Neuronal stem cell (in vitro differentiated cells): ENCODE results near the gene GOLGA8J.

Source experiments
- DNase-seq: peaks from one replicate; pipeline ENCODE4 v3.0.0-alpha.2; 2013; ENCODE audit warnings: low spot score
- H2AFZ ChIP-seq: one replicate; pipeline ENCODE4 v1.6.1; 2013; ENCODE audit warnings: mild to moderate bottlenecking, low read length, inconsistent platforms
- H2AK5ac ChIP-seq: 2 replicates; pipeline ENCODE4 v1.6.1; 2013; ENCODE audit warnings: low read depth, mild to moderate bottlenecking, inconsistent platforms, low read length, moderate library complexity, mixed read lengths
- H2BK120ac ChIP-seq: 2 replicates; pipeline ENCODE4 v1.6.1; 2013; ENCODE audit warnings: low read depth, mild to moderate bottlenecking, inconsistent platforms, low read length, moderate library complexity, mixed read lengths
- H2BK12ac ChIP-seq: one replicate; pipeline ENCODE4 v1.6.1; 2013; ENCODE audit warnings: low read length, inconsistent platforms
- H2BK15ac ChIP-seq: 2 replicates; pipeline ENCODE4 v1.6.1; 2013; ENCODE audit warnings: mild to moderate bottlenecking, low read length, inconsistent platforms, mixed read lengths
- H2BK5ac ChIP-seq: one replicate; pipeline ENCODE4 v1.6.1; 2013; ENCODE audit warnings: inconsistent platforms, mild to moderate bottlenecking, low read length, moderate library complexity
- H3K14ac ChIP-seq: one replicate; pipeline ENCODE4 v1.6.1; 2013; ENCODE audit warnings: low read length, inconsistent platforms
- H3K18ac ChIP-seq: 2 replicates; pipeline ENCODE4 v1.6.1; 2013; ENCODE audit warnings: low read length, inconsistent platforms
- H3K23ac ChIP-seq: 2 replicates; pipeline ENCODE4 v1.6.1; 2013; ENCODE audit warnings: low read depth, mild to moderate bottlenecking, mixed read lengths, low read length, inconsistent platforms; ENCODE audit not compliant: poor library complexity
- H3K27ac ChIP-seq: replicated peaks from 3 replicates; pipeline ENCODE4 v1.5.1; 2013; ENCODE audit warnings: low read length, inconsistent platforms
- H3K27me3 ChIP-seq, 3 experiments: 2 replicates each; pipeline ENCODE4 v1.6.1; 2013; ENCODE audit warnings: low read length in 3 of 3, mild to moderate bottlenecking in 2 of 3, inconsistent platforms in 1 of 3, low read depth in 1 of 3, mixed read lengths in 1 of 3, moderate library complexity in 1 of 3; ENCODE audit not compliant: control insufficient read depth in 3 of 3, insufficient read depth in 3 of 3
- H3K36me3 ChIP-seq, 2 donors: replicated peaks in 1 of 2; 2 replicates each; pipeline ENCODE4 v1.6.1; 2013; ENCODE audit warnings: low read length in 2 of 2; ENCODE audit not compliant: control insufficient read depth in 2 of 2, insufficient read depth in 2 of 2
- H3K4ac ChIP-seq: 2 replicates; pipeline ENCODE4 v1.6.1; 2013; ENCODE audit warnings: inconsistent platforms, mild to moderate bottlenecking, low read length, moderate library complexity
- H3K4me1 ChIP-seq, 2 donors: 1 replicate in 1 of 2; 2 replicates in 1 of 2; pipeline ENCODE4 v1.6.1; 2013; ENCODE audit warnings: low read length in 2 of 2, low read depth in 1 of 2; ENCODE audit not compliant: control insufficient read depth in 2 of 2, insufficient read depth in 1 of 2
- H3K4me2 ChIP-seq: one replicate; pipeline ENCODE4 v1.6.1; 2013; ENCODE audit warnings: mild to moderate bottlenecking, low read length, inconsistent platforms; ENCODE audit not compliant: insufficient read depth, poor library complexity, severe bottlenecking
- H3K4me3 ChIP-seq, 2 donors: 2 replicates each; pipeline ENCODE4 v1.5.1; 2013; ENCODE audit warnings: low read length in 2 of 2, mild to moderate bottlenecking in 2 of 2, inconsistent platforms in 1 of 2, moderate library complexity in 1 of 2
- H3K79me1 ChIP-seq: one replicate; pipeline ENCODE4 v1.6.1; 2013; ENCODE audit warnings: low read depth, mild to moderate bottlenecking, inconsistent platforms, low read length, moderate library complexity
- H3K9ac ChIP-seq: one replicate; pipeline ENCODE4 v1.6.1; 2013; ENCODE audit warnings: mild to moderate bottlenecking, low read depth, low read length, inconsistent platforms; ENCODE audit not compliant: poor library complexity
- H3K9me3 ChIP-seq, 2 donors: replicated peaks in 1 of 2; 2 replicates each; pipeline versions ENCODE3 to v1.6.1; 2013; ENCODE audit warnings: low read length in 2 of 2, mild to moderate bottlenecking in 2 of 2, inconsistent platforms in 1 of 2, low read depth in 1 of 2, mixed read lengths in 1 of 2, moderate library complexity in 1 of 2; ENCODE audit not compliant: control insufficient read depth in 2 of 2, insufficient read depth in 1 of 2
- H4K8ac ChIP-seq: one replicate; pipeline ENCODE4 v1.6.1; 2013; ENCODE audit warnings: low read depth, mild to moderate bottlenecking, inconsistent platforms, low read length, moderate library complexity
- H4K91ac ChIP-seq: one replicate; pipeline ENCODE4 v1.6.1; 2013; ENCODE audit warnings: low read length, low read depth, mild to moderate bottlenecking, inconsistent platforms; ENCODE audit not compliant: poor library complexity
- WGBS, 2 donors: extraction: QIAGEN DNeasy Blood & Tissue Kit; methylation state at CpG; one replicate each; pipeline ENCODE4 v1.1.7; 2013; ENCODE audit warnings: missing lambda C conversion rate in 2 of 2, mixed read lengths in 1 of 2; ENCODE audit not compliant: insufficient read length in 2 of 2, insufficient replicate concordance in 1 of 2; ENCODE audit errors: extremely low coverage in 2 of 2; 5-methylcytosine and 5-hydroxymethylcytosine counted together

GOLGA8J gene

GRCh38 chr15:30063835-30064546 lies 18.8 kb upstream of the GOLGA8J start:
- no peak overlapping the region for H2BK5ac ChIP-seq
- peaks cover 0 to 2% of the 10 kb centered on the region in 2 donors for H3K4me1 ChIP-seq
- H3K23ac ChIP-seq: no peak overlapping the region
- no CpG with 5 or more reads among the region's 2 CpGs for WGBS, 2 donors
- no peak overlapping the region for H3K18ac ChIP-seq
- H4K8ac ChIP-seq: no peak overlapping the region
- H3K14ac ChIP-seq: no peak overlapping the region
- no peak overlapping the region for H3K4me3 ChIP-seq
- peaks cover 0 to 7% (median 0%) of the 10 kb centered on the region in 3 experiments for H3K27me3 ChIP-seq
- H2BK12ac ChIP-seq: no peak overlapping the region
- H3K4me2 ChIP-seq: no peak overlapping the region
- H3K9me3 ChIP-seq: no peaks in the 10 kb centered on the region
- H3K27ac ChIP-seq: no peak overlapping the region
- H3K9ac ChIP-seq: no peak overlapping the region
- no peak overlapping the region for H2BK15ac ChIP-seq
- DNase-seq: no peak
- no peak overlapping the region for H2BK120ac ChIP-seq
- no peak overlapping the region for H2AFZ ChIP-seq
- H3K79me1 ChIP-seq: no peaks in the 10 kb centered on the region
- H2AK5ac ChIP-seq: no peak overlapping the region
- no peaks in the 10 kb centered on the region for H3K36me3 ChIP-seq
- no peak overlapping the region for H3K4ac ChIP-seq
- no peak overlapping the region for H4K91ac ChIP-seq

DNA sequence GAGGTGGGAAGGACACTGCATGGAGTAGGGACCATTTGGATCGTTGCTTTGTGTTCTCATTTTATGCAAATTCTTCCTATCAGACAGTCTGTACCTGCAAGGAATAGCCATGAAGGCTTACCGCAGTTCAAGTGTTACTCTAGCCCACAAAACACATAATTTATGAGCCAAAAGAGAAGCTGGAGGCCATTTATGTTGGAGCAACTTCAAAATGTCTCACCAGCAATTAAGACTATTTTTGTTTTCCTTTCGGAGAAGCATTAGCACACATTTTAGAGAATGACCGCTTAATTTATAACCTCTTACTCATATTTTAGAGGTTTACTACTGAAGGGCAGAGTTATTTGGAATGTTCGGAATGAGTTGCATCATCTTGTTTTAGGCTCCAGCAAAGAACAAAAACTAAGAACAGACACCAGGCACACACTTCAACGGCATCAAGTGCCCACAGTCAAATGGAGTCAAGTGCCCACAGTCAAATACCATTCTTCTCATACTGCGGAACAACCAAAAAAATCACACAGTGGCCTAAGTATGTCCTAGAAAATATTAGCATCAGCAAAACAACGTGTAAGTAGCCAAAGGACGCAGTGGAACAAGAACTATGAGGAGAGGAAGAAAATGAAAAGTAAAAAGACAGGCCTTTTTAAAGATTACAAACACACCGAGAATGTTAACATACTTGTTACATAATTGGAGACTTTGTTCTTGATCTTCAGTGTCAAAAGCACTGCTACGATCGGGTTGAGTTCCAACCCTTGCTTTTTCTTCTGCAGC lies 17.5 kb upstream of the GOLGA8J start:
- Histone ChIP-seq H2BK5ac (no peak overlapping the region), H3K9ac (no peak overlapping the region), H3K9me3 (no peaks in the 10 kb centered on the region), H3K4me3 (no peak overlapping the region), H4K8ac (no peak overlapping the region), H2BK12ac (no peak overlapping the region), H2BK120ac (no peak overlapping the region), H3K23ac (no peak overlapping the region), H3K4me2 (no peak overlapping the region), H2AFZ (no peak overlapping the region), H3K36me3 (no peaks in the 10 kb centered on the region), H3K4ac (no peak overlapping the region), H2BK15ac (no peak overlapping the region), H2AK5ac (no peak overlapping the region), H3K14ac (no peak overlapping the region), H3K27ac (no peak overlapping the region), H3K27me3 (no peaks in the 10 kb centered on the region), H3K79me1 (no peaks in the 10 kb centered on the region), H4K91ac (no peak overlapping the region), H3K18ac (no peak overlapping the region), H3K4me1 (peaks cover 0 to 2% of the 10 kb centered on the region in 2 donors)
- WGBS, 2 donors: no CpG with 5 or more reads among the region's 12 CpGs
- DNase-seq: no peak

DNA sequence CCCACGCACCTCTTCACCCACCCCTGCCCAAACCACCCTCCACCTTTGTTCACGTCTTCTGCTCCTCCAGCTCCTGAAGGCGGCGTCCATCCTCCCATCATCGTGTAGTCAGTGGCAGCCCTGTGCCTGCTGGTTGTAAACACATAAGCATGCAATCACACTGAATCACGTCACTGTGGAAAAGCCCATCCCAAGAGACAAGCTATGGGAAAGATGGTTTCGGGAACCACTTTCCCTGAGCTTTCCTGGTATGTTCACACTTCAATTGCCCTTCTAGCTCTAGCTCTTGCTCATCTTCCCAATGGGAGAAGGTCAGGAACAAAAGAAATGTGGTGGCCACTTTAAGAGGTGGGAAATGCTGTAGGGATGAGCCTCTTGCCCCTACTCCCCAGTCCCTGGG lies 14.4 kb upstream of the GOLGA8J start:
- H3K23ac ChIP-seq: no peak overlapping the region
- peak overlapping the region; percentile 46 for H2AK5ac ChIP-seq
- H3K27ac ChIP-seq: no peak overlapping the region
- H2AFZ ChIP-seq: no peak overlapping the region
- no peak overlapping the region for H3K18ac ChIP-seq
- no peak for DNase-seq
- no peak overlapping the region for H2BK12ac ChIP-seq
- no peak overlapping the region for H3K4me2 ChIP-seq
- no peaks in the 10 kb centered on the region for H3K9me3 ChIP-seq
- no peak overlapping the region for H4K8ac ChIP-seq
- H3K27me3 ChIP-seq: no peaks in the 10 kb centered on the region
- WGBS, 2 donors: no CpG with 5 or more reads among the region's 7 CpGs
- H3K4me1 ChIP-seq: no peaks in the 10 kb centered on the region
- no peak overlapping the region for H3K9ac ChIP-seq
- H2BK5ac ChIP-seq: no peak overlapping the region
- H3K36me3 ChIP-seq: no peaks in the 10 kb centered on the region
- peak overlapping the region; percentile 47 for H3K14ac ChIP-seq
- no peak overlapping the region for H3K4me3 ChIP-seq
- H3K4ac ChIP-seq: no peak overlapping the region
- peak overlapping the region; percentile 77 for H2BK15ac ChIP-seq
- H2BK120ac ChIP-seq: no peak overlapping the region
- H3K79me1 ChIP-seq: no peaks in the 10 kb centered on the region
- H4K91ac ChIP-seq: no peak overlapping the region

GRCh38 chr15:30072630-30073029 lies 10.1 kb upstream of the GOLGA8J start:
- H2BK15ac ChIP-seq: no peak overlapping the region
- H2AFZ ChIP-seq: no peak overlapping the region
- no peaks in the 10 kb centered on the region for H3K9me3 ChIP-seq
- H3K4me2 ChIP-seq: no peak overlapping the region
- H3K27ac ChIP-seq: no peak overlapping the region
- no peak overlapping the region for H2BK12ac ChIP-seq
- no peak overlapping the region for H3K23ac ChIP-seq
- H2BK120ac ChIP-seq: no peak overlapping the region
- H4K8ac ChIP-seq: no peak overlapping the region
- H3K4me1 ChIP-seq: no peaks in the 10 kb centered on the region
- no peak overlapping the region for H2BK5ac ChIP-seq
- no peaks in the 10 kb centered on the region for H3K27me3 ChIP-seq
- H3K14ac ChIP-seq: no peak overlapping the region
- no peak for DNase-seq
- H3K4ac ChIP-seq: no peak overlapping the region
- H3K36me3 ChIP-seq: no peaks in the 10 kb centered on the region
- H4K91ac ChIP-seq: no peak overlapping the region
- no peaks in the 10 kb centered on the region for H3K79me1 ChIP-seq
- H3K18ac ChIP-seq: peak overlapping the region; percentile 13
- no peak overlapping the region for H2AK5ac ChIP-seq
- no peak overlapping the region for H3K9ac ChIP-seq
- H3K4me3 ChIP-seq: no peak overlapping the region
- WGBS, 2 donors: no CpG with 5 or more reads among the region's 7 CpGs
